GM23338 (cell line): ENCODE data around the gene NCDN. TPM values are rescaled to one million over a fixed set of nuclear protein-coding genes. Genes with fewer than 3 reads are reported as not detected.

ENCODE experiments used
- ATAC-seq: fragments of 200-7000 bp; cut with Tn5 transposase; 3 replicates; pipeline ENCODE4 v1.9.1; 2020
- DNase-seq: peaks from one replicate; pipeline ENCODE4 v3.0.0-alpha.2; 2015; ENCODE audit warnings: low spot score
- H2AFZ ChIP-seq: fragments of 200-600 bp; sonication (generic); 2 replicates; pipeline ENCODE4 v1.8.0; 2016; ENCODE audit warnings: antibody characterized with exemption, mild to moderate bottlenecking, moderate library complexity
- H3F3A ChIP-seq: fragments of 200-600 bp; sonication (generic); replicated peaks from 2 replicates; pipeline ENCODE4 v1.8.0; 2017; ENCODE audit warnings: antibody characterized with exemption, mixed run types, low read depth
- H3K27ac ChIP-seq: fragments of 200-600 bp; sonication (generic); 2 replicates; pipeline ENCODE4 v1.6.1; 2016; ENCODE audit warnings: low read depth
- H3K27me3 ChIP-seq: fragments of 200-600 bp; sonication (generic); 2 replicates; pipeline ENCODE4 v1.8.0; 2016; ENCODE audit warnings: mild to moderate bottlenecking, mixed run types, moderate library complexity; ENCODE audit not compliant: insufficient read depth
- H3K36me3 ChIP-seq: fragments of 200-600 bp; sonication (generic); 2 replicates; pipeline ENCODE4 v1.8.0; 2016; ENCODE audit warnings: mild to moderate bottlenecking; ENCODE audit not compliant: insufficient read depth
- H3K4me1 ChIP-seq: fragments of 200-600 bp; sonication (generic); 2 replicates; pipeline ENCODE4 v1.8.0; 2016; ENCODE audit warnings: mild to moderate bottlenecking, moderate library complexity; ENCODE audit not compliant: insufficient read depth
- H3K4me2 ChIP-seq: fragments of 200-600 bp; sonication (generic); 2 replicates; pipeline ENCODE4 v1.7.1; 2017; ENCODE audit warnings: mixed run types
- H3K4me3 ChIP-seq: fragments of 200-600 bp; sonication (generic); 2 replicates; pipeline ENCODE4 v1.6.1; 2016; ENCODE audit warnings: mixed run types
- H3K79me2 ChIP-seq: fragments of 200-600 bp; sonication (generic); replicated peaks from 2 replicates; pipeline ENCODE4 v1.8.0; 2017; ENCODE audit warnings: mild to moderate bottlenecking; ENCODE audit not compliant: insufficient read depth
- H3K9me2 ChIP-seq: fragments of 200-600 bp; sonication (generic); 2 replicates; pipeline ENCODE4 v1.8.0; 2017; ENCODE audit not compliant: insufficient read depth
- H4K20me1 ChIP-seq: fragments of 200-600 bp; sonication (generic); replicated peaks from 2 replicates; pipeline ENCODE4 v1.8.0; 2017; ENCODE audit warnings: mild to moderate bottlenecking; ENCODE audit not compliant: insufficient read depth
- H3K27ac Mint-ChIP-seq: 2 replicates; pipeline ENCODE4 v1.8.0; 2020; ENCODE audit warnings: inconsistent platforms, mild to moderate bottlenecking, moderate library complexity, mixed read lengths
- H3K27me3 Mint-ChIP-seq: 3 replicates; pipeline ENCODE4 v1.8.0; 2022; ENCODE audit warnings: low read depth, mild to moderate bottlenecking, moderate library complexity, mixed read lengths, inconsistent platforms; ENCODE audit not compliant: insufficient read depth, poor library complexity
- H3K36me3 Mint-ChIP-seq: 3 replicates; pipeline ENCODE4 v1.8.0; 2021; ENCODE audit warnings: low read depth, mild to moderate bottlenecking, inconsistent platforms, moderate library complexity, mixed read lengths
- H3K4me1 Mint-ChIP-seq: 3 replicates; pipeline ENCODE4 v1.8.0; 2020; ENCODE audit warnings: mild to moderate bottlenecking, inconsistent platforms, mixed read lengths
- H3K4me3 Mint-ChIP-seq: 3 replicates; pipeline ENCODE4 v1.8.0; 2021; ENCODE audit warnings: moderate library complexity, mild to moderate bottlenecking, inconsistent platforms, mixed read lengths
- H3K9me3 Mint-ChIP-seq: 3 replicates; pipeline ENCODE4 v1.8.0; 2020; ENCODE audit warnings: moderate library complexity, mild to moderate bottlenecking, inconsistent platforms, mixed read lengths
- CREB1 ChIP-seq: fragments of 250-450 bp; sonication (Bioruptor Pico); IDR thresholded peaks from 2 replicates; pipeline ENCODE4 v1.5.0; 2020; ENCODE audit warnings: low read depth, mild to moderate bottlenecking, moderate library complexity
- CTCF ChIP-seq, 2 experiments: fragments of 200-600 bp in 1 of 2; sonication (generic) in 1 of 2; conservative IDR thresholded peaks; 2 replicates each; pipeline versions ENCODE4 v1.5.1 to v1.6.1; 2016 to 2017; ENCODE audit warnings: antibody characterized with exemption in 2 of 2, low read depth in 2 of 2, mild to moderate bottlenecking in 2 of 2, moderate library complexity in 1 of 2
- ETS1 ChIP-seq: IDR thresholded peaks from 2 replicates; pipeline ENCODE4 v1.6.1; 2016; ENCODE audit warnings: antibody characterized with exemption
- EZH2 ChIP-seq: fragments of 200-600 bp; sonication (generic); IDR thresholded peaks from one replicate; pipeline ENCODE4 v1.8.0; 2017; ENCODE audit warnings: antibody characterized with exemption, mild to moderate bottlenecking, low read depth; ENCODE audit not compliant: unreplicated experiment
- EZH2phosphoT487 ChIP-seq: fragments of 200-600 bp; sonication (generic); IDR thresholded peaks from one replicate; pipeline ENCODE4 v1.8.1; 2018; ENCODE audit warnings: antibody characterized with exemption; ENCODE audit not compliant: unreplicated experiment
- JUNB ChIP-seq: IDR thresholded peaks from one replicate; pipeline ENCODE4 v1.6.1; 2016; ENCODE audit warnings: antibody characterized with exemption; ENCODE audit not compliant: unreplicated experiment
- NANOG ChIP-seq: IDR thresholded peaks from 2 replicates; pipeline ENCODE4 v1.6.1; 2016; ENCODE audit warnings: antibody characterized with exemption, borderline replicate concordance
- REST ChIP-seq: IDR thresholded peaks from one replicate; pipeline ENCODE4 v1.6.1; 2018; ENCODE audit warnings: antibody characterized with exemption; ENCODE audit not compliant: unreplicated experiment
- STAT1 ChIP-seq: IDR thresholded peaks from one replicate; pipeline ENCODE4 v1.6.1; 2016; ENCODE audit warnings: antibody characterized with exemption; ENCODE audit not compliant: unreplicated experiment
- ZNF114 ChIP-seq: fragments of 250-450 bp; sonication (Bioruptor Pico); IDR thresholded peaks from 2 replicates; pipeline ENCODE4 v1.5.0; 2020; ENCODE audit warnings: mild to moderate bottlenecking, moderate library complexity
- ZNF331 ChIP-seq: fragments of 250-450 bp; sonication (Bioruptor Pico); IDR thresholded peaks from 2 replicates; pipeline ENCODE4 v1.5.0; 2020; ENCODE audit warnings: low read depth, mild to moderate bottlenecking, moderate library complexity
- polyA plus RNA-seq: library from polyadenylated mRNA; unstranded; fragments of >200 nt; fragmentation: Nextera tagmentation; extraction: Ambion mirVana; gene quantifications from 2 replicates; pipeline ENCODE4 v1.2.1, GENCODE V29; 2016
- total RNA-seq: library from RNA; depleted of rRNA; stranded (reverse); fragments of >200 nt; shearing (Covaris generic); gene quantifications from 2 replicates; pipeline ENCODE4 v1.2.3, GENCODE V29; 2014

Gene NCDN
- total and polyA plus RNA-seq, 2 experiments from 2014 or later = 13.2 to 44.2 TPM

DNA sequence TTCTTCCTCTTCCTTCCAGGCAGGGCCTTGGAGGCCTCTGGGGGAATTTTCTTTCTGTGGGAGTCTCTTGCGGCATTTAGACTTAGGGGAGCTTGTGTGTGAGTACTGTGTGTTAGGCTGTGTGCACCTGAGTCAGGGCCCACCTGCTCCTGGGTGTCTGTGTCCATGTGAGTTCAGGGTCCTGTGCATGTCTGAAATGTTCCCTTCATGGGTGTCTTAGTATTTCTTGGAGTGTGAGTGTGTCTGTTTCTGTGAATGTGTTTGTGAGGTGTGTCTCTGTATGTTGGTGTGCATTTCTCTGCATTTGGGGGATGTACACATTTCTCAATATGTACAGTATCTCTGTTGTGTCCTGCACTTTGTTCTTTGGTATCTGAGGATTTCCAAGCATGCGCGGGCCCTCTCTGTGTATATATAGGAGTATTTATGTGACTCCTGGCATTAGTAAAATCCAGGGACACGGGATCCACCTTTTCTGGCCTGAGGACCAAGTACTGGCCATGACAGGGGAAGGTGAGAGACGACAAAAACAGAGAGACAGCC lies 17.9 kb downstream of the NCDN start (continued):
- TF ChIP-seq ETS1 (no peak), NANOG (no peak), JUNB (no peak)

- Histone ChIP-seq H3K36me3 (no peaks in the 10 kb centered on the region; the same call in 1 of the 2 replicates), H3F3A (peaks cover 27% of the 10 kb centered on the region), H4K20me1 (0 out of 2 replicates have a peak, but pooled peaks cover 2% of the 10 kb centered on the region), H3K79me2 (no peaks in the 10 kb centered on the region), H3K27me3 (peaks cover 89% of the 10 kb centered on the region), H2AFZ (peak overlapping the region; percentile 98), H3K9me2 (no peaks in the 10 kb centered on the region), H3K27ac (no peak overlapping the region), H3K4me3 (peak overlapping the region; percentile 84), H3K4me1 (peaks cover 38% of the 10 kb centered on the region), H3K4me2 (peak overlapping the region; percentile 99)
- DNase-seq = peak; percentile 47
- no peak for ATAC-seq
- Mint-ChIP-seq H3K36me3 (no peaks in the 10 kb centered on the region; the same call in 2 of the 3 replicates), H3K9me3 (no peaks in the 10 kb centered on the region), H3K27ac (no peak overlapping the region), H3K4me1 (peaks cover 32% of the 10 kb centered on the region), H3K4me3 (peak overlapping the region; percentile 79), H3K27me3 (peaks cover 86% of the 10 kb centered on the region)
- no peak for TF ChIP-seq JUNB
- no peak for TF ChIP-seq ZNF331 (CRISPR knock-in tag)
- no peak for TF ChIP-seq CREB1 (CRISPR knock-in tag)
- TF ChIP-seq REST = no peak
- TF ChIP-seq CTCF (conservative IDR thresholded peaks at IDR 0.05; ENCODE audit: low read depth in 2 of 2) = no peak
- no peak for TF ChIP-seq ZNF114 (CRISPR knock-in tag)
- no peak for TF ChIP-seq STAT1
- TF ChIP-seq EZH2phosphoT487 = no peak
- TF ChIP-seq NANOG = no peak
- TF ChIP-seq ETS1 = 0 out of 2 replicates have a peak, but pooled peaks have one; percentile 23
- peak; percentile 64 for TF ChIP-seq EZH2
Observed at GRCh38 chr1:35576061-35576765, 18.6 kb downstream of the NCDN start.
